ENCODE results near the gene ANKRD34A. TPM values are rescaled to one million over a fixed set of nuclear protein-coding genes. Genes with fewer than 3 reads are reported as not detected.

The ANKRD34A gene
- total and polyA plus RNA-seq, 4 donors, result 0.06 to 0.17 (median 0.13) TPM; not detected in 1

DNA sequence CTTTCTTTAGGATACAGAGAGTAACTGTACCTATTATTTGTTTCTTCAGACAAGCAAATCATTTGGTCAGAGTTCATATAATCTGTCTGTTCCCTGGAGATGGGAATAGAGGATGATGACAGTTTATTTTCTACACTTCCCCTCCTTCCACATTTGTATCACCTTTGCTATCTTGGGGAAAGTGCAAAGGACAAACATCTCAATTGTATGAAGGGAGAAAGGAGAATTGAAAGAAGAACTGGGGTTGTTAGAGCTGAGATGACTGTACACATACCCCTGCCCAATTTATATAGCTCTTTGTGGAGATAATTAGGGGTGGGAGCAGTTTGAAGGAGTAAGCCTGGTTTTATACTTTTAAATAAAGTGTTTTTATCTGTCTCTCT lies 14.1 kb upstream of the ANKRD34A start:
- DNase-seq (ENCODE audit: low spot score), result no peak
- H3K36me3 ChIP-seq (ENCODE audit: control insufficient read depth in 4 of 4, insufficient read depth in 3 of 4, low read depth in 1 of 4, low read length in 3 of 4), result peaks cover 0 to 8% (median 0%) of the 10 kb centered on the region in 4 donors
- H3K27ac ChIP-seq (ENCODE audit: low read depth in 1 of 2, low read length in 2 of 2), result peak overlapping the region; percentile 87 to 93
- peak overlapping the region; percentile 19 to 56 for H3K9ac ChIP-seq (ENCODE audit: low read depth in 1 of 2, low read length in 2 of 2)
- no peak for TF ChIP-seq ATF3 (IDR thresholded peaks at IDR 0.05)
- no peak for TF ChIP-seq HNF4A (conservative IDR thresholded peaks at IDR 0.05)
- no peaks in the 10 kb centered on the region for H3K9me3 ChIP-seq (ENCODE audit: control insufficient read depth in 4 of 4, low read length in 3 of 4)
- H3K4me1 ChIP-seq (ENCODE audit: control insufficient read depth in 4 of 4, insufficient read depth in 4 of 4, low read length in 3 of 4), result peaks cover 16 to 50% (median 32%) of the 10 kb centered on the region in 4 donors
- H3K4me3 ChIP-seq (ENCODE audit: low read depth in 1 of 3, low read length in 3 of 3), result no peak overlapping the region
- no peaks in the 10 kb centered on the region for H3K27me3 ChIP-seq (ENCODE audit: control insufficient read depth in 4 of 4, insufficient read depth in 4 of 4, low read length in 3 of 4)

GRCh38 chr1:145977486-145978470 lies 13.4 kb upstream of the ANKRD34A start:
- peaks cover 19 to 49% (median 33%) of the 10 kb centered on the region in 4 donors for H3K4me1 ChIP-seq (ENCODE audit: control insufficient read depth in 4 of 4, insufficient read depth in 4 of 4, low read length in 3 of 4)
- 29% methylated on average over 9 of the region's 9 CpGs for WGBS
- DNase-seq (ENCODE audit: low spot score), result peak; percentile 72

DNA sequence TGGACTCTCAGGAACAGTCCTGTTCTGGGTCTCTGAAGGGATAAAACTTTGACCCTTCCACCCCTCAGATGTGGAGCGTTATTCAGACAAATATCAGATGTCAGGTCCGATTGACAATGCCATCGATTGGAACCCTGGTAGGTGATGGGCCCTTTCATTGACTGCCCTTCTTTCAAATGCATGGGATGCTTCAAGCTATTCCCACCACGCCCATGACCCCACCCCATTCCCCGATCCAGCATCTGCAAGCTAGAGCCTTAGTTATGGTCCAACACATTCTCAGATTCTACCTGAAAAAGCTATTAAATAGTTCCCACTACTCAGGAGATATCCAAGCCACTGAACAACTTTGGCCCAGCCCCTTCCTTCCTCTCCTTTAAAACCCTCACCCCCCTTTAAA lies 12.6 kb upstream of the ANKRD34A start:
- WGBS, result 87% methylated on average over 5 of the region's 5 CpGs
- H3K9me3 ChIP-seq (ENCODE audit: control insufficient read depth in 4 of 4, low read length in 3 of 4), result no peaks in the 10 kb centered on the region
- H3K36me3 ChIP-seq (ENCODE audit: control insufficient read depth in 4 of 4, insufficient read depth in 3 of 4, low read depth in 1 of 4, low read length in 3 of 4), result peaks cover 0 to 8% (median 0%) of the 10 kb centered on the region in 4 donors
- TF ChIP-seq HNF4A (conservative IDR thresholded peaks at IDR 0.05) (no peak), GABPA (IDR thresholded peaks at IDR 0.05 in 1 of 2, conservative IDR thresholded peaks at IDR 0.05 in 1 of 2) (no peak), FOXA2 (IDR thresholded peaks at IDR 0.05) (no peak), HNF4G (IDR thresholded peaks at IDR 0.05) (no peak), ZBTB33 (IDR thresholded peaks at IDR 0.05) (no peak), ATF3 (IDR thresholded peaks at IDR 0.05) (no peak), RAD21 (IDR thresholded peaks at IDR 0.05) (no peak), YY1 (IDR thresholded peaks at IDR 0.05) (no peak)
- TF ChIP-seq, protein P1, sequence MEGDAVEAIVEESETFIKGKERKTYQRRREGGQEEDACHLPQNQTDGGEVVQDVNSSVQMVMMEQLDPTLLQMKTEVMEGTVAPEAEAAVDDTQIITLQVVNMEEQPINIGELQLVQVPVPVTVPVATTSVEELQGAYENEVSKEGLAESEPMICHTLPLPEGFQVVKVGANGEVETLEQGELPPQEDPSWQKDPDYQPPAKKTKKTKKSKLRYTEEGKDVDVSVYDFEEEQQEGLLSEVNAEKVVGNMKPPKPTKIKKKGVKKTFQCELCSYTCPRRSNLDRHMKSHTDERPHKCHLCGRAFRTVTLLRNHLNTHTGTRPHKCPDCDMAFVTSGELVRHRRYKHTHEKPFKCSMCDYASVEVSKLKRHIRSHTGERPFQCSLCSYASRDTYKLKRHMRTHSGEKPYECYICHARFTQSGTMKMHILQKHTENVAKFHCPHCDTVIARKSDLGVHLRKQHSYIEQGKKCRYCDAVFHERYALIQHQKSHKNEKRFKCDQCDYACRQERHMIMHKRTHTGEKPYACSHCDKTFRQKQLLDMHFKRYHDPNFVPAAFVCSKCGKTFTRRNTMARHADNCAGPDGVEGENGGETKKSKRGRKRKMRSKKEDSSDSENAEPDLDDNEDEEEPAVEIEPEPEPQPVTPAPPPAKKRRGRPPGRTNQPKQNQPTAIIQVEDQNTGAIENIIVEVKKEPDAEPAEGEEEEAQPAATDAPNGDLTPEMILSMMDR (IDR thresholded peaks at IDR 0.05; ENCODE audit: low read depth, low read length, missing input control), result no peak
- H3K27me3 ChIP-seq (ENCODE audit: control insufficient read depth in 4 of 4, insufficient read depth in 4 of 4, low read length in 3 of 4), result no peaks in the 10 kb centered on the region
- H3K27ac ChIP-seq (ENCODE audit: low read depth in 1 of 2, low read length in 2 of 2), result no peak overlapping the region
- no peak overlapping the region for H3K4me3 ChIP-seq (ENCODE audit: low read depth in 1 of 3, low read length in 3 of 3)
- no peak overlapping the region for H3K9ac ChIP-seq (ENCODE audit: low read depth in 1 of 2, low read length in 2 of 2)
- H3K4me1 ChIP-seq (ENCODE audit: control insufficient read depth in 4 of 4, insufficient read depth in 4 of 4, low read length in 3 of 4), result peaks cover 19 to 49% (median 29%) of the 10 kb centered on the region in 4 donors
- no peak for DNase-seq (ENCODE audit: low spot score)

More at GRCh38 chr1:145977486-145978470, 13.4 kb upstream of the ANKRD34A start:
- Histone ChIP-seq H3K9ac (ENCODE audit: low read depth in 1 of 2, low read length in 2 of 2) (peak overlapping the region; percentile 51 to 56), H3K36me3 (ENCODE audit: control insufficient read depth in 4 of 4, insufficient read depth in 3 of 4, low read depth in 1 of 4, low read length in 3 of 4) (peaks cover 0 to 8% (median 0%) of the 10 kb centered on the region in 4 donors), H3K4me3 (ENCODE audit: low read depth in 1 of 3, low read length in 3 of 3) (no peak overlapping the region), H3K27ac (ENCODE audit: low read depth in 1 of 2, low read length in 2 of 2) (peak overlapping the region; percentile 87 to 93), H3K27me3 (ENCODE audit: control insufficient read depth in 4 of 4, insufficient read depth in 4 of 4, low read length in 3 of 4) (no peaks in the 10 kb centered on the region), H3K9me3 (ENCODE audit: control insufficient read depth in 4 of 4, low read length in 3 of 4) (no peaks in the 10 kb centered on the region)
- TF ChIP-seq RXRA (IDR thresholded peaks at IDR 0.05) (peak in 1 of 2 donors; percentile 42), SP1 (IDR thresholded peaks at IDR 0.05) (peak; percentile 30), NR2F2 (IDR thresholded peaks at IDR 0.05) (peak; percentile 66), HNF4G (IDR thresholded peaks at IDR 0.05) (no peak), RAD21 (IDR thresholded peaks at IDR 0.05) (peak; percentile 98 to 99)
- TF ChIP-seq, protein P1 (IDR thresholded peaks at IDR 0.05; ENCODE audit: low read depth, low read length, missing input control), result peak; percentile 92

Data from liver (tissue), 9 donors.